Common myeloid progenitor, CD34-positive (primary cell): ENCODE data around the gene SCAMP5.

Experiments
- CTCF ChIA-PET: fragments of 350-600 bp; sonication (Branson Sonifier 250); formaldehyde crosslinking; loops from one replicate; lab custom pipeline; 2021; ENCODE audit warnings: antibody characterized with exemption; lab: Charles Lee
- POLR2A ChIA-PET: fragments of 350-600 bp; sonication (Branson Sonifier 250); formaldehyde crosslinking; loops from one replicate; lab custom pipeline; 2021; ENCODE audit warnings: antibody characterized with exemption; lab: Charles Lee
- DNase-seq, 3 donors: peaks; one replicate each; pipeline versions ENCODE4 v3.0.0 to v3.0.0-alpha.2; 2013
- H3K27ac ChIP-seq, 2 experiments: 1 replicate in 1 of 2; 2 replicates in 1 of 2; pipeline ENCODE4 v1.7.0; 2013; ENCODE audit warnings: inconsistent platforms in 2 of 2, low read length in 2 of 2, mild to moderate bottlenecking in 2 of 2, low read depth in 1 of 2, moderate library complexity in 1 of 2; ENCODE audit not compliant: severe bottlenecking in 2 of 2, insufficient read depth in 1 of 2, poor library complexity in 1 of 2
- H3K27me3 ChIP-seq, 5 experiments: replicated peaks in 2 of 5; 1 replicate in 3 of 5; 2 replicates in 2 of 5; pipeline versions ENCODE4 v1.6.1 to v1.7.0; 2013; ENCODE audit warnings: low read length in 4 of 5, mild to moderate bottlenecking in 2 of 5, moderate library complexity in 2 of 5, inconsistent platforms in 1 of 5; ENCODE audit not compliant: insufficient read depth in 5 of 5, control insufficient read depth in 4 of 5
- H3K36me3 ChIP-seq, 4 experiments: 1 replicate in 2 of 4; 2 replicates in 2 of 4; pipeline versions ENCODE4 v1.6.1 to v1.7.0; 2013; ENCODE audit warnings: low read length in 3 of 4, control low read depth in 1 of 4, mild to moderate bottlenecking in 1 of 4; ENCODE audit not compliant: control insufficient read depth in 4 of 4, insufficient read depth in 4 of 4
- H3K4me1 ChIP-seq, 4 experiments: 1 replicate in 3 of 4; 2 replicates in 1 of 4; pipeline versions ENCODE4 v1.6.1 to v1.7.1; 2013; ENCODE audit warnings: low read length in 3 of 4, mild to moderate bottlenecking in 3 of 4, control low read depth in 1 of 4, inconsistent platforms in 1 of 4, moderate library complexity in 1 of 4; ENCODE audit not compliant: control insufficient read depth in 4 of 4, insufficient read depth in 4 of 4; ENCODE audit errors: control extremely low read depth in 1 of 4
- H3K4me3 ChIP-seq, 7 experiments: 1 replicate in 4 of 7; 2 replicates in 3 of 7; pipeline versions ENCODE4 v1.5.1 to v1.7.0; 2013; ENCODE audit warnings: mild to moderate bottlenecking in 7 of 7, low read length in 6 of 7, moderate library complexity in 6 of 7, inconsistent platforms in 2 of 7, low read depth in 2 of 7, control low read depth in 1 of 7; ENCODE audit not compliant: insufficient read depth in 4 of 7, control insufficient read depth in 1 of 7; ENCODE audit errors: extremely low read depth in 1 of 7
- H3K9me3 ChIP-seq, 5 experiments: 1 replicate in 4 of 5; 2 replicates in 1 of 5; pipeline versions ENCODE4 v1.6.1 to v1.7.1; 2013; ENCODE audit warnings: low read length in 4 of 5, mild to moderate bottlenecking in 2 of 5, inconsistent platforms in 1 of 5, low read depth in 1 of 5, moderate library complexity in 1 of 5; ENCODE audit not compliant: control insufficient read depth in 4 of 5, insufficient read depth in 2 of 5; ENCODE audit errors: control extremely low read depth in 1 of 5
- WGBS: methylation state at CpG from one replicate; pipeline ENCODE4 v1.1.5; 2013; ENCODE audit not compliant: insufficient coverage; 5-methylcytosine and 5-hydroxymethylcytosine counted together

The SCAMP5 gene

GRCh38 chr15:75037685-75038084 lies 42.3 kb downstream of the SCAMP5 start:
- no peak overlapping the region for H3K4me3 ChIP-seq
- H3K9me3 ChIP-seq: no peaks in the 10 kb centered on the region
- 63% methylated on average over 6 of the region's 6 CpGs for WGBS
- H3K4me1 ChIP-seq: peaks cover 11 to 89% (median 66%) of the 10 kb centered on the region in 4 experiments
- peaks cover 0 to 11% (median 0%) of the 10 kb centered on the region in 4 experiments for H3K36me3 ChIP-seq
- DNase-seq: peak; percentile 60 to 65 (median 64)
- CTCF ChIA-PET: interaction anchor here (1.0 to 12.6 kb wide), 9 partner anchors 9 to 170 kb away, joined by 3 to 191 read pairs (median 4); partner anchors contain the start of gene C15orf39
- POLR2A ChIA-PET: interaction anchor here (0.6 to 1.6 kb wide), 4 partner anchors 42 to 166 kb away, joined by 3 to 4 read pairs (median 3); partner anchors contain the start of genes C15orf39 and SCAMP5
- H3K27ac ChIP-seq: no peak overlapping the region
- no peaks in the 10 kb centered on the region for H3K27me3 ChIP-seq

GRCh38 chr15:75038231-75038630 lies 42.9 kb downstream of the SCAMP5 start:
- Histone ChIP-seq H3K4me3 (peak overlapping the region in 1 of 7 experiments; percentile 35), H3K9me3 (no peaks in the 10 kb centered on the region), H3K27me3 (no peaks in the 10 kb centered on the region), H3K4me1 (peaks cover 11 to 89% (median 67%) of the 10 kb centered on the region in 4 experiments), H3K27ac (no peak overlapping the region), H3K36me3 (peaks cover 0 to 11% (median 0%) of the 10 kb centered on the region in 4 experiments)
- no CpG with 5 or more reads among the region's 3 CpGs for WGBS
- ChIA-PET CTCF (interaction anchor here (1.0 to 12.6 kb wide), 6 partner anchors 9 to 170 kb away, joined by 3 to 191 read pairs (median 6); partner anchors contain the start of gene C15orf39), POLR2A (interaction anchor here (0.6 to 1.6 kb wide), 5 partner anchors 43 to 165 kb away, joined by 3 to 4 read pairs (median 3); partner anchors contain the start of genes C15orf39 and SCAMP5)
- DNase-seq: peak in 1 of 3 donors; percentile 34

GRCh38 chr15:75042730-75043508 lies 47.6 kb downstream of the SCAMP5 start:
- CTCF ChIA-PET: interaction anchor here (0.7 to 12.6 kb wide), 50 partner anchors 9 to 232 kb away, joined by 3 to 191 read pairs (median 5); no protein-coding TSS in a partner anchor
- DNase-seq: peak; percentile 98 to 100 (median 99)
- Histone ChIP-seq H3K27me3 (no peaks in the 10 kb centered on the region), H3K36me3 (peaks cover 0 to 7% (median 0%) of the 10 kb centered on the region in 4 experiments), H3K4me1 (peaks cover 16 to 98% (median 94%) of the 10 kb centered on the region in 4 experiments), H3K4me3 (peak overlapping the region in 5 of 7 experiments; percentile 6 to 50 (median 39)), H3K9me3 (no peaks in the 10 kb centered on the region), H3K27ac (peak overlapping the region; percentile 90)
- POLR2A ChIA-PET: interaction anchor here (0.6 to 3.5 kb wide), 25 partner anchors 9 to 169 kb away, joined by 3 to 57 read pairs (median 5); partner anchors contain the start of genes C15orf39 and PPCDC
- 3% methylated on average over 8 of the region's 12 CpGs for WGBS

GRCh38 chr15:75043509-75044257 lies 48.3 kb downstream of the SCAMP5 start:
- 12% methylated on average over 19 of the region's 20 CpGs for WGBS
- Histone ChIP-seq H3K4me3 (peak overlapping the region in 4 of 7 experiments; percentile 6 to 56 (median 33)), H3K27ac (peak overlapping the region; percentile 90), H3K36me3 (peaks cover 0 to 14% (median 0%) of the 10 kb centered on the region in 4 experiments), H3K9me3 (no peaks in the 10 kb centered on the region), H3K27me3 (no peaks in the 10 kb centered on the region), H3K4me1 (peaks cover 16 to 97% (median 91%) of the 10 kb centered on the region in 4 experiments)
- CTCF ChIA-PET: interaction anchor here (0.7 to 12.6 kb wide), 46 partner anchors 10 to 173 kb away, joined by 3 to 191 read pairs (median 5); no protein-coding TSS in a partner anchor
- peak; percentile 96 to 98 (median 97) for DNase-seq
- POLR2A ChIA-PET: interaction anchor here (0.5 to 3.5 kb wide), 27 partner anchors 9 to 166 kb away, joined by 3 to 57 read pairs (median 5); partner anchors contain the start of genes C15orf39, COX5A and PPCDC

- H3K27ac ChIP-seq: peak overlapping the region; percentile 90
- peaks cover 11 to 95% (median 93%) of the 10 kb centered on the region in 4 experiments for H3K4me1 ChIP-seq
- H3K36me3 ChIP-seq: peaks cover 0 to 21% (median 0%) of the 10 kb centered on the region in 4 experiments
- no peaks in the 10 kb centered on the region for H3K9me3 ChIP-seq
- CTCF ChIA-PET: interaction anchor here (0.8 to 12.6 kb wide), 34 partner anchors 10 to 171 kb away, joined by 3 to 191 read pairs (median 8); no protein-coding TSS in a partner anchor
- DNase-seq: no peak
- POLR2A ChIA-PET: interaction anchor here (0.5 to 3.5 kb wide), 14 partner anchors 10 to 165 kb away, joined by 3 to 57 read pairs (median 8); partner anchors contain the start of gene C15orf39
- H3K4me3 ChIP-seq: peak overlapping the region in 3 of 7 experiments; percentile 3 to 56 (median 21)
- H3K27me3 ChIP-seq: no peaks in the 10 kb centered on the region
- WGBS: 87% methylated on average over 8 of the region's 14 CpGs
These were observed 49.0 kb downstream of the SCAMP5 start for GRCh38 chr15:75044258-75044878.
